Measurements from ENCODE around the gene IHH. TPM values are rescaled to one million over a fixed set of nuclear protein-coding genes. Genes with fewer than 3 reads are reported as not detected.
A peak's percentile ranks its signal among the peaks of the same experiment; 100 is the strongest.

The IHH gene
- total and polyA plus RNA-seq, 2 of the 8 experiments (the other 6 are each of a cell fraction or from before 2014, with no cell fraction given) = 0.03 TPM; not detected in 1

GRCh38 chr2:219109471-219109870 is 48.8 kb upstream of the IHH start:
- TF ChIP-seq CREB1 (IDR thresholded peaks at IDR 0.05) = 0 out of 2 replicates have a peak, but pooled peaks have one; percentile 24
- TF ChIP-seq KDM5A (IDR thresholded peaks at IDR 0.05; ENCODE audit: low read length) = no peak

More at GRCh38 chr2:219109471-219109870, 48.8 kb upstream of the IHH start:
- Histone ChIP-seq H2BK5ac (ENCODE audit: low read depth, low read length) (no peak overlapping the region), H2BK15ac (ENCODE audit: low read length) (no peak overlapping the region), H3K4ac (replicated peaks; ENCODE audit: insufficient read length, low read depth, low read length) (no peak overlapping the region), H3K14ac (ENCODE audit: insufficient read length) (no peak overlapping the region), H3K9me3 (ENCODE audit: insufficient read depth in 2 of 2, low read depth in 1 of 2, low read length in 1 of 2) (no peaks in the 10 kb centered on the region), H3K9ac (replicated peaks in 1 of 4; ENCODE audit: extremely low read depth in 1 of 4, low read depth in 3 of 4, low read length in 3 of 4) (no peak overlapping the region), H3K4me3 (ENCODE audit: extremely low read depth in 1 of 4, insufficient read depth in 2 of 4, low read depth in 3 of 4, low read length in 4 of 4) (no peak overlapping the region), H3K18ac (ENCODE audit: extremely low read depth, low read length) (no peak overlapping the region), H3K27me3 (replicated peaks in 1 of 4; ENCODE audit: control insufficient read depth in 3 of 4, extremely low read depth in 1 of 4, insufficient read depth in 3 of 4, low read length in 3 of 4) (no peaks in the 10 kb centered on the region), H3K79me2 (ENCODE audit: control insufficient read depth in 1 of 2, insufficient read depth in 2 of 2, low read length in 2 of 2) (no peaks in the 10 kb centered on the region), H3K36me3 (ENCODE audit: control insufficient read depth in 2 of 4, insufficient read depth in 4 of 4, low read length in 3 of 4) (no peaks in the 10 kb centered on the region), H3K4me1 (replicated peaks in 1 of 4; ENCODE audit: control insufficient read depth in 3 of 4, insufficient read depth in 4 of 4, low read length in 3 of 4) (no peaks in the 10 kb centered on the region; a peak in 1 of 7 replicates), H3K23ac (ENCODE audit: insufficient read length) (no peak overlapping the region), H2BK20ac (ENCODE audit: low read length) (no peak overlapping the region), H2AK5ac (ENCODE audit: low read depth, low read length) (no peak overlapping the region), H3K79me1 (ENCODE audit: low read depth, low read length) (no peaks in the 10 kb centered on the region), H4K91ac (replicated peaks; ENCODE audit: insufficient read length, low read length) (no peak overlapping the region), H4K5ac (ENCODE audit: insufficient read length, low read depth, low read length) (no peak overlapping the region), H2BK120ac (replicated peaks; ENCODE audit: low read depth, low read length) (no peak overlapping the region), H4K8ac (ENCODE audit: extremely low read depth, insufficient read depth, low read length) (no peak overlapping the region), H2AFZ (ENCODE audit: low read length) (no peak overlapping the region), H2BK12ac (ENCODE audit: low read depth, low read length) (no peak overlapping the region), H3K4me2 (ENCODE audit: insufficient read depth in 1 of 2, low read depth in 2 of 2, low read length in 2 of 2) (0 out of 4 replicates have a peak overlapping the region, but pooled peaks of 1 of the 2 experiments have one; percentile 0), H3K23me2 (ENCODE audit: low read depth, low read length) (no peaks in the 10 kb centered on the region; the same call in 1 of the 2 replicates), H3K27ac (ENCODE audit: low read depth, low read length) (no peak overlapping the region), H4K20me1 (replicated peaks in 1 of 2; ENCODE audit: control insufficient read depth in 1 of 2, insufficient read depth in 2 of 2, low read length in 2 of 2) (no peaks in the 10 kb centered on the region), H3K56ac (replicated peaks; ENCODE audit: insufficient read length, low read depth, low read length) (no peak overlapping the region)
- FAIRE-seq (no peak), DNase-seq (ENCODE audit: low read depth in 1 of 2, low spot score in 2 of 2) (peak; percentile 27 to 54)
- POLR2A ChIA-PET (ENCODE audit: partially characterized antibody) = no interaction called here
- CTCF ChIA-PET (ENCODE audit: partially characterized antibody) = interaction anchor here (0.9 to 37.2 kb wide), 6 partner anchors 8 to 107 kb away, joined by 3 to 1777 read pairs (median 12); partner anchors contain the start of genes CFAP65 and IHH
- WGBS, 2 experiments (ENCODE audit: extremely low coverage in 1 of 2, insufficient coverage in 1 of 2, insufficient read length in 1 of 2, insufficient replicate concordance in 2 of 2, low coverage in 1 of 2, low lambda C conversion rate in 2 of 2, missing lambda C conversion rate in 1 of 2) = 16% methylated on average over 3 of the region's 3 CpGs; no CpG with 5 or more reads in 1 of the 2 experiments

All from H1 (cell line).